HG03432 (cell line): Measurements from ENCODE around the gene CDK9.
"Not testable (repeated sequence)": the region's sequence is repeated elsewhere in the genome, so short reads cannot be mapped to it uniquely, and the experiment has no call there.

ENCODE experiments used
- ATAC-seq: cut with Tn5 transposase; IDR thresholded peaks from one replicate; pipeline ENCODE4 v1.9.1; 2021; ENCODE audit warnings: mild to moderate bottlenecking, moderate library complexity; ENCODE audit not compliant: unreplicated experiment

CDK9 gene

GRCh38 chr9:127817881-127818434 lies 32.1 kb downstream of the CDK9 start:
- ATAC-seq = no peak

GRCh38 chr9:127818574-127818973 lies 32.7 kb downstream of the CDK9 start:
- ATAC-seq = no peak

- ATAC-seq = no peak
These were observed 36.3 kb downstream of the CDK9 start for GRCh38 chr9:127822108-127822507.

- ATAC-seq = no peak
These were observed 39.7 kb downstream of the CDK9 start for GRCh38 chr9:127825319-127826051.

GRCh38 chr9:127826253-127826913 lies 40.5 kb downstream of the CDK9 start:
- no peak for ATAC-seq

GRCh38 chr9:127828262-127829031 lies 42.6 kb downstream of the CDK9 start:
- ATAC-seq = no peak

GRCh38 chr9:127829205-127829906 lies 43.5 kb downstream of the CDK9 start:
- no peak for ATAC-seq

- no peak for ATAC-seq
These were observed 46.4 kb downstream of the CDK9 start for GRCh38 chr9:127832248-127832647.

GRCh38 chr9:127833555-127833954 lies 47.7 kb downstream of the CDK9 start:
- no peak for ATAC-seq

- no peak for ATAC-seq
These were observed 50.2 kb downstream of the CDK9 start for GRCh38 chr9:127835991-127836516.

- ATAC-seq = not testable (repeated sequence)
These were observed 50.7 kb downstream of the CDK9 start for GRCh38 chr9:127836561-127836960.

GRCh38 chr9:127837346-127837745 lies 51.5 kb downstream of the CDK9 start:
- no peak for ATAC-seq

- ATAC-seq = no peak
These were observed 52.7 kb downstream of the CDK9 start for GRCh38 chr9:127838375-127839078.
